ENCODE measurements around the gene CYTH3.
"Not testable (repeated sequence)": the region's sequence is repeated elsewhere in the genome, so short reads cannot be mapped to it uniquely, and the experiment has no call there.

The CYTH3 gene

DNA sequence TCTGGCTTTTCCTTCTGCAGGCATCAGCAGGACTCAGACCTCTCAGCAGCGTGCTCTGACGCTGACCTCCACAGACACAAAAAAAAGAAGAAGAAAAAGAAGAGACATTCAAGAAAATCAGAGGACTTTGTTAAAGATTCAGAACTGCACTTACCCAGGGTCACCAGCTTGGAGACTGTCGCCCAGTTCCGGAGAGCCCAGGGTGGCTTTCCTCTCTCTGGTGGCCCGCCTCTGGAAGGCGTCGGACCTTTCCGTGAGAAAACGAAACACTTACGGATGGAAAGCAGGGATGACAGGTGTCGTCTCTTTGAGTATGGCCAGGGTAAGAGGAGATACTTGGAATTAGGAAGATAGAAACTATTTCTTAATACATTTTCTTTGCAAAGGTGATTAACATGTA lies 115.7 kb downstream of the CYTH3 start:
- in situ Hi-C loops (cut with MboI; ENCODE audit: low sequenced_read_pairs) = no loop called here

DNA sequence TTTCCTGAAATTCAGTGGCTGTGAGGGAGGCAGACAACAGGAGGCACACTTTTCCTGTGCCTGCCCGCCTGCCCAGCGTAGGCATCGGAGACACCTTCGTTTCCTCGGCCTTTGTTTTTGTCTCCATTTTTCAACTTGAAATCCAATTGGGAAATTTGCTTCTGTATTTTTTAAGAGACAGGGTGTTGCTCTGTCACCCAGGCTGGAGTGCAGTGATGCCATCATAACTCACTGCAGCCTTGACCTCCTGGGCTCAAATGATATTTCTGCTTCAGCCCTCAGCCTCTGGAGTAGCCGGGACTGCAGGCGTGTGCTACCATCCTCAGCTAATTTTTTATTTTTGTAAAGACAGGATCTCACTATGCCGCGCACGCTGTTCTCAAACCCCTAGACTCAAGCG lies 116.8 kb downstream of the CYTH3 start:
- in situ Hi-C loops (cut with MboI; ENCODE audit: low sequenced_read_pairs) = no loop called here

GRCh38 chr7:6154542-6155404 lies 117.7 kb downstream of the CYTH3 start:
- in situ Hi-C loops (cut with MboI; ENCODE audit: low sequenced_read_pairs) = no loop called here

DNA sequence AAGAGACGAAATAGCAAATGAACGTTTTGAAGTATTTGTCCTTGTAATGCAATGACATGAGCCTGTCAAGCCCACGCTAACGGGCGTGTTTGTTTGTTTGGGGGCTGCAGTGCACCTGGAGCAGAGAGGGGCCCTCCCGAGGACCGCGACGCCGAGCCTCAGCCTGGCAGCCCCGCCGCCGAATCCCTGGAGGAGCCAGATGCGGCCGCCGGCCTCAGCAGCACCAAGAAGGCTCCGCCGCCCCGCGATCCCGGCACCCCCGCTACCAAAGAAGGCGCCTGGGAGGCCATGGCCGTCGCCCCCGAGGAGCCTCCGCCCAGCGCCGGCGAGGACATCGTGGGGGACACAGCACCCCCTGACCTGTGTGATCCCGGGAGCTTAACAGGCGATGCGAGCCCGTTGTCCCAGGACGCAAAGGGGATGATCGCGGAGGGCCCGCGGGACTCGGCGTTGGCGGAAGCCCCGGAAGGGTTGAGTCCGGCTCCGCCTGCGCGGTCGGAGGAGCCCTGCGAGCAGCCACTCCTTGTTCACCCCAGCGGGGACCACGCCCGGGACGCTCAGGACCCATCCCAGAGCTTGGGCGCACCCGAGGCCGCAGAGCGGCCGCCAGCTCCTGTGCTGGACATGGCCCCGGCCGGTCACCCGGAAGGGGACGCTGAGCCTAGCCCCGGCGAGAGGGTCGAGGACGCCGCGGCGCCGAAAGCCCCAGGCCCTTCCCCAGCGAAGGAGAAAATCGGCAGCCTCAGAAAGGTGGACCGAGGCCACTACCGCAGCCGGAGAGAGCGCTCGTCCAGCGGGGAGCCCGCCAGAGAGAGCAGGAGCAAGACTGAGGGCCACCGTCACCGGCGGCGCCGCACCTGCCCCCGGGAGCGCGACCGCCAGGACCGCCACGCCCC lies 118.5 kb downstream of the CYTH3 start:
- in situ Hi-C loops (cut with MboI; ENCODE audit: low sequenced_read_pairs) = no loop called here

DNA sequence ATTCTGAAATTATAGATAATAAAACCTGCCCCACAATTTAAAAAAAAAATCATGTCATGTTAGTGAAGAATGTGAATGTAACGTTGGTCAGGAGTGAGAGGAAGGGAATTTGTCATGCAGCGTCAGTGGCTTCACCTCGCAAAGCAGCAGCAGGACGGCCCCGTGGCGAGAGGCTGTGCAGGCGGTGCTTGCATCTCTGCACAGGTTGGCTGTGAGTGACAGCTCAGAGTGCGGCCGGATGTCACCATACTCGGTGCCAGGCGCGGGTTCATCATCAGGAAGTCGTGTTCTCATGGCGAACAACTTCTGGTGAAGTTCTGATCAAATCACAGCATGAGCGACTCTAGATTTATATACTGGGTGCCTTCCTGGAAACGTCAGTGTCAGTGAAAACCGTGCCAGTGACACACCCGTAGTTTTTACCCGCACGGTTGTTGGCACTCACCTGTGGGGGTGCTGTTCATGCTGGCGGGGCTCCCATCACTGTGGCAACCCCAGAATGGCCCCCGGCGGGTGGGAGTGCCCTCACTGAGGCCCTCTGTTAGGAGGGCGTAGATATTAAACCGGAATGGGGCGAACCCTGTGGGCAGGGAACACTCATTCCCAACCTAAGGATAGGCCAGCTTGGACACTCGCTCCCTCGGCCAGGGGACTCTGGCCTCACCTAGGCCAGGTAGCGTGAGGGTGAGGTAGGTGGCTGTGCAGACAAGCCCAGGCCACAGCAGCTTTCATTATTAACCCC lies 120.3 kb downstream of the CYTH3 start:
- in situ Hi-C loops (cut with MboI; ENCODE audit: low sequenced_read_pairs) = no loop called here

- in situ Hi-C loops (cut with MboI; ENCODE audit: low sequenced_read_pairs) = not testable (repeated sequence)
Observed at GRCh38 chr7:6151527-6151926, 120.9 kb downstream of the CYTH3 start.

DNA sequence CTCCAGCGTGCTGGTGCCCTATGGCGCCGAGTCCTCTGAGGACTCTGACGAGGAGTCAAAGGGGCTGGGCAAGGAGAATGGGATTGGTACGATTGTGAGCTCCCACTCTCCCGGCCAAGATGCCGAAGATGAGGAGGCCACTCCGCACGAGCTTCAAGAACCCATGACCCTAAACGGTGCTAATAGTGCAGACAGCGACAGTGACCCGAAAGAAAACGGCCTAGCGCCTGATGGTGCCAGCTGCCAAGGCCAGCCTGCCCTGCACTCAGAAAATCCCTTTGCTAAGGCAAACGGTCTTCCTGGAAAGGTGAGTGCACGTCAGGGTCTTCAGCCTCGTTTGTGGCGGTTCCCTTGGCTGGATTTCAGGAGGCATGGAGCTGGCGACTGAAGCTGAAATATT lies 122.4 kb downstream of the CYTH3 start:
- in situ Hi-C loops (cut with MboI; ENCODE audit: low sequenced_read_pairs) = no loop called here

DNA sequence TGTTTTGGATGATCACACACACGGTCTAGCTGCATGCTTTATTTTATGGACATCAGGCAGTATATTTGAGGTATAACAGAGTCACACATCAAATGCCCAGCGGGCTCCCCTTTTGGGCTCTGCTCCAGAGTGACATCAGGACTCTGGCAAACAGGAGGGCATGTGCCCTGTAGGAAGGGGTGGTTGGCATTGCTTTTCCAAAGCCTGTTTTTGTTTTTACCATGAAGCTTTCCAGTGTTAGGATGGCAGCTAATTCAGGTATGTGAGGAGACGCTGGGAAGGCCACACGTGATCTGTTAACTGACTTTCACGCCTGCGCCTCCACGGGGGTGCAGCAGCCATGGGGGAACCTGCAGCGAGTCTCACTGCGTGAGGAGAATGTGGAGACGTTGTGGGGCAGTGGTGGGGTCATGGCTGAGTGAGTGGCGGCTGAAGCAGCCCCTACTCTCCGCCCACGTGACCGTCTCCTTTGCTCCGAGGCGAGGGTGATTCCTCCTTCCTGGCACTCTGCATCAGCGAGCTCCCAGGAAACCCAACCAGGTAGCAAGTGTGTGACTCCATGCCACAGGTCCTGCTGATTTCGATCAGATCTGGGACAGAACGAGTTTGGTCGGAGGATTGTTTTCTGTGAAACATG lies 123.6 kb downstream of the CYTH3 start:
- in situ Hi-C loops (cut with MboI; ENCODE audit: low sequenced_read_pairs) = no loop called here

DNA sequence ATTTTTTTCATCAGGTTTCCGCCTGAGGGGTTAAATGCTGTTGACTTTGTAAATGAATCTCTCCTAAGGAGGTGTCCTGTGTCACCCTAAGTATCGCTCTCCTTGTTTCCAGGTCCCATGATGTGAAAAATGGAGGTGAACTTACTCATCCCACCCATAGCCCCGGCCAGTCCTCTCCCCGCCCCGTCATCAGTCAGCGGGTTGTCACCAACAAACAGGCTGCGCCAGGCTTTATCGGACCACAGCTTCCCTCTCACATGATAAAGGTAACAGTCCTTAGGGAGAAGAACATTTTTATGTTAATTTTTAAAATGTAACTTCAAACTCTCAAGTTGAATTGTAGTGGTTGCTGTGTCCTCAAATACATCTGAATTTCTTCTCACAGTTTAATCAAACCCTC lies 124.8 kb downstream of the CYTH3 start:
- in situ Hi-C loops (cut with MboI; ENCODE audit: low sequenced_read_pairs) = no loop called here

- in situ Hi-C loops (cut with MboI; ENCODE audit: low sequenced_read_pairs) = no loop called here
Observed at GRCh38 chr7:6146666-6147065, 125.8 kb downstream of the CYTH3 start.

- in situ Hi-C loops (cut with MboI; ENCODE audit: low sequenced_read_pairs) = no loop called here
Observed at GRCh38 chr7:6143997-6144396, 128.4 kb downstream of the CYTH3 start.

- in situ Hi-C loops (cut with MboI; ENCODE audit: low sequenced_read_pairs) = no loop called here
Observed at GRCh38 chr7:6142871-6143380, 129.5 kb downstream of the CYTH3 start.

GRCh38 chr7:6139189-6139996 lies 133.0 kb downstream of the CYTH3 start:
- in situ Hi-C loops (cut with MboI; ENCODE audit: low sequenced_read_pairs) = no loop called here

DNA sequence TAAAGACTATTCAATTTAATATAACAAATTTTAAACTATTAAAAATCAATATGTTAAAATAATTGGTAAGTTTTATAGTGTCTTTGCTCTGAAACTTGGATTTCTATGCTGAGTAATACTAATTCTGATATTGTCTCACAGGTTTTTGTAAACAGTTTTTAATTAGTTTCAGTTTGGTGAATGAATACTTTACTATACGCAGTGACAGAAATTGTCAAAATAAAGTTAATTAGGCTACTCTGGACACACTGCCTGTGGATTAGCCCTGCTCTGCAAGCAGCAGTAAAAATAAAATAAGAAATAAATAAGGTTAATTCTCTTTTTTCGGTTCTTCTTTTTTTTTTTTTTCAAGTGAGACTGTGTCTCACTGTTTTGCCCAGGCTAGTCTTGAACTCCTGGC lies 135.9 kb downstream of the CYTH3 start:
- in situ Hi-C loops (cut with MboI; ENCODE audit: low sequenced_read_pairs) = no loop called here

DNA sequence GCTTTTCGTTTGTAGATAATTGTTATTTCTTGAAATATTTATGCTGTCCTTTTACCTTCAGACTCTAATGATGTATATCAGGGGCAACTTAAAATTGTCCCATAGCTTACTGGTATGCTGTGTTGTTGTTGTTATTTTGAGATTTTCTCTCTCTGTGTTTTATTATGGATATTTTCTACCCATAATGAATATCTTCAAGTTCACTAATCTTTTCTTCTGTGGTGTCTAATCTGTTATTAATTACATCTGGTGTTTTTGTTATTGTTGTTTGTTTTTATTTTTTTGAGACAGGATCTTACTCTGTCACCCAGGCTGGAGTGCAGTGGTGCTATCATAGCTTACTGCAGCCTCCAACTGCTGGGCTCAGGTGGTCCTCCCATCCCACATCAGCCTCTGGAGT lies 139.2 kb downstream of the CYTH3 start:
- in situ Hi-C loops (cut with MboI; ENCODE audit: low sequenced_read_pairs) = no loop called here

DNA sequence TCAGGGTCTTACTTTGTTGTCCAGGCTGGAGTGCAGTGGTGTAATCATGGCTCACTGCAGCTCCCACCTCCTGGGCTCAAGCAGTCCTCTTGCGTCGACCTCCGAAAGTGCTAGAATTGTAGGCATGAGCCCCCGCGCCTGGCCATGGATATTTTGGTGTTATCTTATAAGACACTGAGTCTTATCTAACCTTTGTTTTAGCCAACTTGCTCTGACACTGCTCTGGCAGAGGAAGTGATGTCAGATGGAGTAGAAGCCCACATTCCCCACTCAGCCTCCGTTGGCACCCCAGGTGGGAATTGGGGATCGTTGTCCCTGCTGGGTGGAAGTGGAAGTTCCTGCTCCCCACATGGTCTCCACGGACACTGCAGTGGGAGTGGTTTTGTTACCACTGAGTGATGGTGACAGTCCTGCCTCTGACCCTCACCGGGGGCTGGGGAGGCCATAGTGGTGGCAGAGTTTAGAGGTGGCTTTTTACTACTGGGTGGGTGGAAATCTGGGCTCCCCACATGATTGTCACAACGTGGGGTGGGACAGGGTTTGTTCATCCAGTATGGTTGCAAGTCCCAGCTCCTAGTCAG lies 142.3 kb downstream of the CYTH3 start:
- in situ Hi-C loops (cut with MboI; ENCODE audit: low sequenced_read_pairs) = no loop called here

DNA sequence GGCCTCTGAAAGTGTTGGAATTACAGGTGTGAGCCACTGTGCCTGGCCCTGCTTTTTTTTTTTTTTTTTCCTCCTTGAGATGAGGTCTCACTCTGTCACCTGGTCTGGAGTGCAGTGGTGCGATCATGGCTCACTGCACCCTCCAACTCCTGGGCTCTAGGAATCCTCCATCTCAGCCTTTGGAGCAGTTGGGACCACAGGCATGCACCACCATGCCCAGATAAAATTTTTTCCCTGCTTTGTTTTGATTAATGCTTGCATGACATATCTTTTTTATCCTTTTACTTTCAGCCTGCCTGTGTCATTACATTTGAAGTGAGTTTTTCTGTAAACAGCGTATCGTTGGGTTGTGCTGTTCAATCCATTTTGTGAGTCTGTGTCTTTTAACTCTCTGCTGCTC lies 144.2 kb downstream of the CYTH3 start:
- in situ Hi-C loops (cut with MboI; ENCODE audit: low sequenced_read_pairs) = no loop called here

GRCh38 chr7:6127110-6127490 lies 145.3 kb downstream of the CYTH3 start:
- in situ Hi-C loops (cut with MboI; ENCODE audit: low sequenced_read_pairs) = no loop called here

DNA sequence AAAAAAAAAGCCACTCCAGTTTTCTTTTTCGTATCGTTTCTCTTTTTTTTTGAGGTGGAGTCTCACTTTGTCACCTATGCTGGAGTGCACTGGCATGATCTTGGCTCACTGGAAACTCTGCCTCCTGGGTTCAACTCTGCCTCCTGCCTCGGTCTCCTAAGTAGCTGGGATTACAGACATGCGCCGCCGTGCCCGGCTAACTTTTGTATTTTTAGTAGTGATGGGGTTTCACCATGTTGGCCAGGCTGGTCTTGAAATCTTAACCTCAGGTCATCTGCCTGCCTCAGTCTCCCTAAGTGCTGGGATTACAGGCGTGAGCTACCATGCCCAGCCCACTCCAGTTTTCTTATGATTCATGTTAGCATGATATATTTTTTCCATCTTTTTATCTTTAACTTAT lies 148.6 kb downstream of the CYTH3 start:
- in situ Hi-C loops (cut with MboI; ENCODE audit: low sequenced_read_pairs) = no loop called here
